Measurements from ENCODE around the gene PARVA.

The PARVA gene

GRCh38 chr11:12494699-12495098 is 117.3 kb downstream of the PARVA start:
- TF ChIP-seq CTCF (IDR thresholded peaks at IDR 0.05; ENCODE audit: low read length, missing control alignments) = no peak
- peak; percentile 41 for DNase-seq (ENCODE audit: low read depth)
- no peak overlapping the region for H3K4me3 ChIP-seq (replicated peaks; ENCODE audit: low read depth, low read length)

GRCh38 chr11:12496181-12497025 is 119.0 kb downstream of the PARVA start:
- peak; percentile 6 for TF ChIP-seq CTCF (IDR thresholded peaks at IDR 0.05; ENCODE audit: low read length, missing control alignments)
- DNase-seq (ENCODE audit: low read depth) = no peak
- no peak overlapping the region for H3K4me3 ChIP-seq (replicated peaks; ENCODE audit: low read depth, low read length)

- no peak for TF ChIP-seq CTCF (IDR thresholded peaks at IDR 0.05; ENCODE audit: low read length, missing control alignments)
- DNase-seq (ENCODE audit: low read depth) = no peak
Measured at GRCh38 chr11:12497431-12497830, 120.1 kb downstream of the PARVA start.

GRCh38 chr11:12499071-12499470 is 121.7 kb downstream of the PARVA start:
- no peak overlapping the region for H3K4me3 ChIP-seq (replicated peaks; ENCODE audit: low read depth, low read length)
- no peak for DNase-seq (ENCODE audit: low read depth)
- no peak for TF ChIP-seq CTCF (IDR thresholded peaks at IDR 0.05; ENCODE audit: low read length, missing control alignments)

More at GRCh38 chr11:12497431-12497830, 120.1 kb downstream of the PARVA start:
- H3K4me3 ChIP-seq (replicated peaks; ENCODE audit: low read depth, low read length) = no peak overlapping the region

- TF ChIP-seq CTCF (IDR thresholded peaks at IDR 0.05; ENCODE audit: low read length, missing control alignments) = no peak
- H3K4me3 ChIP-seq (replicated peaks; ENCODE audit: low read depth, low read length) = no peak overlapping the region
- no peak for DNase-seq (ENCODE audit: low read depth)
Measured at GRCh38 chr11:12502046-12502445, 124.7 kb downstream of the PARVA start.

- no peak for TF ChIP-seq CTCF (IDR thresholded peaks at IDR 0.05; ENCODE audit: low read length, missing control alignments)
- peak; percentile 18 for DNase-seq (ENCODE audit: low read depth)
- H3K4me3 ChIP-seq (replicated peaks; ENCODE audit: low read depth, low read length) = no peak overlapping the region
Measured at GRCh38 chr11:12503039-12503484, 125.7 kb downstream of the PARVA start.

GRCh38 chr11:12503886-12504285 is 126.5 kb downstream of the PARVA start:
- H3K4me3 ChIP-seq (replicated peaks; ENCODE audit: low read depth, low read length) = no peak overlapping the region
- no peak for TF ChIP-seq CTCF (IDR thresholded peaks at IDR 0.05; ENCODE audit: low read length, missing control alignments)
- no peak for DNase-seq (ENCODE audit: low read depth)

Data from fibroblast of pulmonary artery (primary cell).